Activated T-cell treated with anti-CD3 and anti-CD28 coated beads for 4 hours (primary cell): Measurements from ENCODE around the gene SERPINB7.

Experiments used
- DNase-seq: peaks from one replicate; pipeline ENCODE4 v3.0.0-alpha.2; 2020

SERPINB7 gene

GRCh38 chr18:63788447-63789096 is 13.4 kb downstream of the SERPINB7 start:
- DNase-seq: peak; percentile 24

- DNase-seq: no peak
Observed at GRCh38 chr18:63789327-63789726, 14.1 kb downstream of the SERPINB7 start.

- DNase-seq: no peak
Observed at GRCh38 chr18:63795606-63796005, 20.4 kb downstream of the SERPINB7 start.

- no peak for DNase-seq
Observed at GRCh38 chr18:63799189-63799588, 24.0 kb downstream of the SERPINB7 start.

GRCh38 chr18:63801343-63801742 is 26.1 kb downstream of the SERPINB7 start:
- no peak for DNase-seq

- DNase-seq: no peak
Observed at GRCh38 chr18:63808125-63808524, 32.9 kb downstream of the SERPINB7 start.

GRCh38 chr18:63817441-63818051 is 42.3 kb downstream of the SERPINB7 start:
- no peak for DNase-seq

GRCh38 chr18:63818212-63818611 is 43.0 kb downstream of the SERPINB7 start:
- DNase-seq: no peak

GRCh38 chr18:63819786-63820185 is 44.6 kb downstream of the SERPINB7 start:
- no peak for DNase-seq

- DNase-seq: no peak
Observed at GRCh38 chr18:63820694-63821093, 45.5 kb downstream of the SERPINB7 start.

- peak; percentile 1 for DNase-seq
Observed at GRCh38 chr18:63823516-63824219, 48.5 kb downstream of the SERPINB7 start.

GRCh38 chr18:63824220-63824525 is 49.0 kb downstream of the SERPINB7 start:
- no peak for DNase-seq

GRCh38 chr18:63828120-63828519 is 52.9 kb downstream of the SERPINB7 start:
- no peak for DNase-seq

GRCh38 chr18:63828656-63829055 is 53.4 kb downstream of the SERPINB7 start:
- no peak for DNase-seq

- no peak for DNase-seq
Observed at GRCh38 chr18:63829886-63830285, 54.7 kb downstream of the SERPINB7 start.

- DNase-seq: no peak
Observed at GRCh38 chr18:63831080-63831788, 56.0 kb downstream of the SERPINB7 start.

GRCh38 chr18:63832470-63832869 is 57.3 kb downstream of the SERPINB7 start:
- no peak for DNase-seq

GRCh38 chr18:63834471-63835113 is 59.4 kb downstream of the SERPINB7 start:
- DNase-seq: no peak

GRCh38 chr18:63836456-63836855 is 61.2 kb downstream of the SERPINB7 start:
- no peak for DNase-seq

- DNase-seq: no peak
Observed at GRCh38 chr18:63837590-63837989, 62.4 kb downstream of the SERPINB7 start.

GRCh38 chr18:63843008-63843407 is 67.8 kb downstream of the SERPINB7 start:
- no peak for DNase-seq

- DNase-seq: no peak
Observed at GRCh38 chr18:63844254-63844653, 69.0 kb downstream of the SERPINB7 start.

- DNase-seq: no peak
Observed at GRCh38 chr18:63848159-63848558, 72.9 kb downstream of the SERPINB7 start.
